ENCODE measurements around the gene EZR.

EZR gene

DNA sequence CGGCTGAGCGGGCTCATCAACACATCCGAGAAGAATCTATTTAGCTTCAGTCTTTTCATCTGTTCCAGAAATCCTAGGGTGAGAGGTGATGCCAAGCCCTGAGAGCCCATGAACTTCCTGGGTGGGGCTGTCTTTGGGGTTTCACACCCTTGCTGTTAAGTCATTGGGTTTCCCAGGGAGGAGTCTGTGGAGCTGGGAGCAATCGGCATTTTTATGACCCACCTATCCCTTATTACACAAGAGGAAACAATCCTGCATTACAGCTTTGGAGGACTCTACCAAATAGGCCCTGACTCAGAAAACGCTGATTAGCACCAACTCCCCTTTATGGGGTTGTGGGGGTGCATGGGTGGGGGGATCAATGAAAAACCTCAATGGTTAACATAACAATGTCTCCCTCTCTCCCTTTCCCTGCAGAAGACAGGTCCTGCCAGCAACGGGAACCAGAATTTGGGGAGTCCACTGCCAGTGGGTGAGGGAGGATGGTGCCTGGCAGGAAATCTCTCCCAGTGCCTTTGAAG lies 46.3 kb downstream of the EZR start:
- DNase-seq: no peak

DNA sequence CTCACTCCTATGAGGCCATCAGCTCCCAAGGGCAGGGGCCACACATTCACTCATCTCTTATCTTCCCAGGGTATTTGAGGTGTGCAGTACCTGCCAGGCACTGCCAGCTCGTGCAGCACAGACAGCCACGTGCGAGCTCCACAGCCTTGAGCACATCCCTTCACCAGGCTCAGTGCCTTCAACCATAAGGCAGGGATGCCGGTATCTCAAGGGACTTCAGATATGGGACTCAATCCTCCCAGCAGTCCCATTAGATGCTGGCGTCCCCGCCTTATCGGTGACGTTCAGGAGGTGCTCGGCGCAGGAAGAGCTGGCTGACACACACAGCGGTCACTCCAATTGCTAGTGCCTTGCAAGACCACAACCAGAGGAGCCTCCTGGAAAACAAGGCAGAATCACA lies 47.0 kb downstream of the EZR start:
- no peak for DNase-seq

DNA sequence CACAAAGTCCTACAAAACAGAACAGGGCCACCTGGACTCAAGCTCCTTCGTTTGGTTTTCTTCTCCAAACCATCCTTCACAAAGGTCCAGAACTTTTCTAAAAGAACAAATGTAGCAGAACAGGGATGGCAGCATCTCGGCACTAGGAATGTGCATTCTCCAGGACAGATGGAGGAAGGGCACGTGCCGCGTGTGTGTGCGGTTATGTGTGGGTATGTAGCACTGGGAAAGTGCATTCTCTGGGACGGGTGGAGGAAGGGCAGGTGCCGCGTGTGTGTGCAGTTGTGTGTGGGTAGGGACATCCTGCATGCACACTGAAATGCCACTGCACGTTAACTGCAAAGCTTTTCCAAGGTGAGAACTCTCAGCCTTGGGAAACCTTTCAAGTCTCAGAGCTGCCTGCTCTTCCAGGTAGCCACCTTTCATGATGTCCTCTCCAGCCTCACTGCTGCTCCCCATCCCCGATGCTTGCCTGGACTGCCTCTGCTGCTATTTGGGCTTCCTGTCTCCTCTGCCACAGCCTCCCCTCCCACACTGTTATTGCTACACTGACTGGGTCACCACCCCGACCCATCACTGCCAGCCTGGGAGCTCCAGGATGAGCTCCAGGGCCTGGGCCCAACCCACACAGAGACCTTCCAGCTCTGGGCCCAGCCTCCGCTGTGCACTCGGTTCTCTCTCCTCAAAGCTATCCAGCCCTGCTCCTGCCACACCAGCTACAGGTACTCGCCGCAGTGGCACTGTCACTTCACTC lies 47.6 kb downstream of the EZR start:
- DNase-seq: no peak

DNA sequence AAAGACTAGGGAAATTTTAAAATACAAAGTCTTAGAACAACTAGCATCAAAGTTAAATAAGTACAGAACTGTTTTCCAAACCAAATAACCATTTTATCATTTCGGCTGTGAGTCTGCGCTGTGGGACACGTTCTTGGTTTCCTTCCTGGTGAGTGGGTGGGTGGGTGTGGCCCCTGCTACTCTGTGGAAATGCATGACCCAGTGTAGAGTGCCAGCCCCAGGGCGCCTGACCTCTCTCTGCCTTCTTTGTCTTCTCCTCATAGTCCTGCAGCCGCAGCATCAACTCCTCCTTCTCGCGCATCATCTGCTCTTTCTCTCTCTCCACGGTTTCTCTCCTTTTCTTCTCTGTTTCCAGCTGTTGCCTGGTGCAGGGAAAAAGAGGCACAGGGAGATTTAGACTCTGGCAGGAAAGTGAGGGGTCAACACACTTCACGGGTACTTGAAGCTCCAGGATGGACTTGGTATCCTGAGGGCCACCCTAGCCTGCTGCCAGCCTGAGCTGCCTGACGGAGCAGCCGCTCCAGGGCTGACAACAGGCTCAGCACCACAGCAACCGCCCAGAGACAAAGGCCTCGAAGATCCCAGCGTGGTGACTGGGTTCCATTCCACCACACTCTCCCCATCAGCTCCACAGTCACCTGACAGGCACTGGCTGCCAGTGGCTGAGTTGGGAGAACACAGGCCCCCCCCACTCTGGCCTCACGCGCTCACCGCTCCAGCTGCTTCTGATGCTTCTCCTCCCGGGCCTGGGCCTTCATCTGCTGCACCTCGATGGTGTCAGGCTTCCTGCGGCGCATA lies 48.4 kb downstream of the EZR start:
- no peak for DNase-seq

DNA sequence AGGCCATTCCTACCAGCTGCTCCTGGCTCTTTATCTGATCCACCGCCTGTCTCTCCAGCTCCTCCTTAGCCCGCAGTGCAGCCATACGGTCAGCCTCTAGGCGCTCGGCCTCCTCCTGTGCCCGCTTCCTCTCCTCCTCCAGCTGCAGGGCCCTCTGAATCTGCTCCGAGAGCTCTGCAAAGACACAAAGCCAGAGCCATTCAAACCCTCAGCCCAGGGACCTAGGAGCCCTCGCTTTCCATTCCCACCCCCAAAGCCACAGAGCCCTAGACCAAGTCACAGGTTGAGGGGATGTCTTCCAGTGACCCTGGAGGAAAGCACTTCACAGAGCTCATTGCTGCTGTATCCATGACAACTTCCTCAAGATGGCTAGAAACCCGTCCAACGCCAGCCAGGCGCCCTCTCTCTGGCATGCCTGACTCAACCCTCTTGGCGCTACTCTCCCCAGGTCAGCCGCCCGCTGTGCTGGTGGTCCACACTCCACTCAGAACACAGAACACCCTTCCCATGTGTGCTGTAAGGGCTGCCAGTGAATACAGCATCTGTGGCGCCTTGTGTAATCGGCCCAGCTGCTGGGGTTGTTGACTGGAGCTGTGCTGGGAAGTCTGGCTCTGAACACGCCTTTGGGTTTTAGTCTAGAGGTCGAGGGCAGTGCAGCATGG lies 49.3 kb downstream of the EZR start:
- DNase-seq: no peak

DNA sequence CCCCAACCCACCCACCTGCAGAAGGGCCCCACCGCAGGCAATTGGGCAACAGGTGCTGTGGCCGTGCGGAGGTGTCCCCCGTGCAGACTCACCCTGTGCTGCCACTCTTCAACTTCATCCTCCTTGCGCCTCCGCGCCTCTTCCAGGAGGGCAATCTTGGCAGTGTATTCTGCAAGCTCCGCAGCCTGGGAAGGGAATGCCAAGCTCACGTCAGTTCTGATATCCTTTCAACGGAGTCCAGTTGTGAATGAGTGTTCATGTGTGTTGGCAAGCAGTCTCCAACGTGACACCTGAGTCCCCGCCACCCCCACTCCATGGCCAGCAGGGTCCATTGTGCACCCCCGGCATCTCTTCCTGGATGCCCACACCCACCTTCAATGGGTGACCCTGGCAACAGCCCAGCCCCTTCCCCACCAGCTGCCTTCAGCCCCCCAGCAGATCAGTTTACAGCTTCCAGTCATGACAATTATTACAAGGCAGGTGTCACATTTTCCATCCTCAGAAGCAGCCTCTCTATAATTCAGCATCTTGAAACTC lies 49.9 kb downstream of the EZR start:
- DNase-seq: no peak

DNA sequence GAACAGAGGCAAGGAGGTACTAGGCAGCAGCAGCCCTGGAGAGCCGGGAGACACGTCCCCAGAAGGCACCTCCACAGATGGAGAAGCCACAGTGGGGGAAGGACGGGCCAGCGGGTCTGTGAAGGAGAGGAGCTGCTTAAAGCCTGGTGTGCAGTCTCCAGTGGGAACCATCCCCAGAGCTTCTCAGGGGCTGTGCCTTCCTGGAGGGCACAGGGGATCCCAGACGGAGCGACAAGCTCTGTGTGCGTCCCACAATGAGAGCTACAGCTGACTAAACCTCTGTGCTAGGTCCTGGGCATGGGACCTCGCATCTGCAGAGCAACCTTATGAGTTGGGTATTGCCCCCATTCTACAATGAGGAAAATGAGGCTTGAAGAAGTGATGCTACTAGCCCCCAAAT lies 50.7 kb downstream of the EZR start:
- DNase-seq: no peak

DNA sequence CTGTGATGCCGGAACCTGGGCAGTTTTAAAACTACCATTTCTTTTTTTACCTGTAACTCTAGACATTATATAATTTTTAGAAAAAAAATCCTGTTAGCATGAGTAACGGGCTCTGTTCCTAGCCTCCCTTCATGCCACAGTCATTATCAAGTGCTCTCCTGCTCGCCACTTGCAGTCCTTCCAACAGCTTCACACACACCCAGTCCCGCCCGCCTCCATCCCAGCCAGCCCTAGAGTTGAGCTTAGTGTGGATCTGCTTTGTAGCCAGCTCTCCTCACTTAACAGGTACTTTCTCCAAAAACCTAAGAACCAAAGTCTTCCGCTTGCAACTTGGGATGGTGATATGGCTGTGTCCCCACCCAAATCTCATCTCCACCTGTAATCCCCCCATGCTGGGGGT lies 51.5 kb downstream of the EZR start:
- DNase-seq: no peak

DNA sequence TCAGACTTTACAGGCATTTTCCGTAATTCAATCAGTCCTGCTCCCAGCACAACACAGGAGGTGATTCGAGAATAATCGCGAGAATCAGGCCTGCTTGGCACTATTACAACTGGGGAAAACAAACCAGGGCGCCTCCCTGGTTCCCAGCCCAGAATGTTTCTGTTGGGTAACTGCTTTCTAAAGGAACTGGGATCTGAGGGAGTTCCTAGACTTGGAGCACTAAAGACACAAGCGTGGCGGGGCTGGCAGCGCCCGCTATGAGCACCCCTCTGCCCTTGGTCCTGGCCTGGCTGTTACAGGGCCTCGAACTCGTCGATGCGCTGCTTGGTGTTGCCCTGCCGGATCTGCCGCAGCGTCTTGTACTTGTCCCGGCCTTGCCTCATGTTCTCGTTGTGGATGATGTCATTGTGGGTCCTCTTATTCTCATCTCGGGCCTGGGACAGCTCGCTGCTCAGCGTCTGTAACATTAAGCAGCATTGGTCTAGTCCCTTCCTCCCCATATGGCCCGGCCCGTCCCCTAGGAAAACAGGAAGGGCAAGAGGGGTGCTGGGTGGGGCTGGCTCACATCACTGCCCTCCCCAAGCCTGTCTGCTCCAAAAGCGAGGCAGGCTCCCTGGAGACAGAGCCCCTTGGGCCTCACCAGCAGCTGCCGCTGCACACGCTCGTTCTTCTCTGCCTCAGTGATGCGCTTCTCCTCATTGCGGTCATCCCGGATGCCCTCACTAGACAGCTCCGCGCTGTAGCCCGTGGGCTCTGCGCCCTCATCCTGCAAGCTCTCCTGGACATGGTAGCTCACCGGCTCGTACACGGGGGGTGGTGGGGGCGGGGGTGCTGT lies 52.3 kb downstream of the EZR start:
- DNase-seq: no peak

DNA sequence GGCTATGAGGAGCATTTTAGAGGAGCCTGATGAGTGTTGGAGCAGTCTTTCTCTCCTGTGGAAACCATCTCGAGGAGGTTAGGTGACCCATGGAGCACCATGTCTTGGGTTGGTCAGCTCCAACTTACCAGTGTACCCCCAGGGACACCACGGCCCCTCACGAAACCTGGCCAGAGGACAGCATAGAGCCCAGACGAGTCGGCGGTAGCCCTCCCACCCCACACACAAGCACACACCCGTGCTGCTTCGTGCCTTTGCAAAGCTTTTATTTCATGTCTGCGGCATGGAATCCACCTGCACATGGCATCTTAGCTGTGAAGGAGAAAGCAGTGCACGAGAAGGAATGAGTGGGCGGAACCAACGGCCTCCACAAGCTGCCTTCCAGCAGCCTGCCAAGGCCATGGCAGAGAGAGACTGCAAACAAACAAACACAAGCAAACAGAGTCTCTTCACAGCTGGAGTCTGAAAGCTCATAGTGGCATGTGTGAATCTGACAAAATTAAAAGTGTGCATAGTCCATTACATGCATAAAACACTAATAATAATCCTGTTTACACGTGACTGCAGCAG lies 53.6 kb downstream of the EZR start:
- DNase-seq: no peak

DNA sequence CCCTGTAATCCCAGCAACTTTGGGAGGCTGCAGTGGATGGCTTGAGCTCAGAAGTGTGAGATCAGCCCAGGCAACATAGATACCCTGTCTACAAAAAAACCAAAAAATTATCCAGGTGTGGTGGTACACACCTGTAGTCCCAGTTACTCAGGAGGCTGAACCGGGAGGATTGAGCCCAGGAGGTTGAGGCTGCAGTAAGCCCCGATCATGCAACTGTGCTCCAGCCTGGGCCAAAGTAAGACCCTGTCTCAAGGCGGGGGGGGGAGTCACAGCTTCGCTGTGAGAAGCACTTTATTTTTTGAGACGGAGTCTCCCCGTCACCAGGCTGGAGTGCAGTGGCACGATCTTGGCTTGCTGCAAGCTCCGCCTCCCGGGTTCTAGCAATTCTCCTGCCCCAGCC lies 54.2 kb downstream of the EZR start:
- DNase-seq: no peak

DNA sequence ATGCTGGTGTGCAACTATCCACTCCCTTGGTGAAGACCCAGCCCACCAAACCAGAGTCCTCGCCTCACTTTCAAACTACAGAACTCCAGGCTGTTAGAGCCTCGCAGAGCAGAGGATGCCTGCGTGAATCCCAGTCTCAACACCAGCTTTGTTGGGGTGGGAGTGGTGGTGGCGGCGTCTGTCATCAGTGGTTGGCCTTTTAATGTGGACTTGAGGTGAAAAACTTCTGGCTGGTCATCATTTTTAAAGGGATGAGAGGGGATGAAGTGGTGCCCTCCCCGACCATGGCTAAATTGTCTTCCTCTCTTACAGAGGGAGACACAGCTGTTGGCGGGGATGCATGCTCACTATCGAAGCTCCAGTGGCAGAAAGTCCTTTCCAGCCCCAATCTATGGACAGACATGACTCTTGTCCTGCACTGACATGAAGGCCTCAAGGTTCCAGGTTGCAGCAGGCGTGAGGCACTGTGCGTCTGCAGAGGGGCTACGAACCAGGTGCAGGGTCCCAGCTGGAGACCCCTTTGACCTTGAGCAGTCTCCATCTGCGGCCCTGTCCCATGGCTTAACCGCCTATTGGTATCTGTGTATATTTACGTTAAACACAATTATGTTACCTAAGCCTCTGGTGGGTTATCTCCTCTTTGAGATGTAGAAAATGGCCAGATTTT lies 54.9 kb downstream of the EZR start:
- DNase-seq: no peak

DNA sequence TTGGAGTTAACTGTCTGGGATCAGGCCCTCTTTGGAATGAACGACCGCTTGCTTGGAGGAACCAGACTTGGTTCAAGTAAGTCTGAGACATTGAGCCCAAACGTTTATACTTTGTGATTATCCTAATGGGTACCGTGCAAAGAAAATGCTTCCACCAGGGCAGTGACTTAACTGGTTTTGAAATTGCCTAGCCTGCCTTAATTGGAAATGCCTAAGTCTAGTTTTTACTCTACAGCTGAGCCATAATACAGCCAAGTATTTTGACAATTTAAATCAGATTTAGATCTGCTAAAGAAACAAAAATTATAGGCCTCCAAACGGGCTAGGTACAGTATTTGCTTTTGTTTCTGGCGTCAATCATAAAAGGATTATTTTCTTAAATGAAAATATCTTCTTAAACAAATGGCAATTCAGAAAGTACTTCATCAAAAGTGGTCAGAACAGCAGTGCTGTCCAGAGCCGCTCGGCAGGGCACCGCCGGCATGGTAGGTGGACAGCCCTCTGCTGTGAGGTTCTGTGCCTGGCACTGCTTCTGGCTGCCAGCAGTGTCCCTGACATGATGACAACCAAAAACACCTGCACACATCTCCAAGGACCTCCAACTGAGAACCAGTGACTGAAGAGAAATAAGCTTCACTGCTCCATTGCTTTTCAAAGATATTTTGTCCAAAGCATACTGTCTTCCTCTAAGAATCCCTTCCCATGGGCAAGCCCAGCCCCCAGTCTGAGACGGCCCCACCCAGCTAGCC lies 55.6 kb downstream of the EZR start:
- no peak for DNase-seq

DNA sequence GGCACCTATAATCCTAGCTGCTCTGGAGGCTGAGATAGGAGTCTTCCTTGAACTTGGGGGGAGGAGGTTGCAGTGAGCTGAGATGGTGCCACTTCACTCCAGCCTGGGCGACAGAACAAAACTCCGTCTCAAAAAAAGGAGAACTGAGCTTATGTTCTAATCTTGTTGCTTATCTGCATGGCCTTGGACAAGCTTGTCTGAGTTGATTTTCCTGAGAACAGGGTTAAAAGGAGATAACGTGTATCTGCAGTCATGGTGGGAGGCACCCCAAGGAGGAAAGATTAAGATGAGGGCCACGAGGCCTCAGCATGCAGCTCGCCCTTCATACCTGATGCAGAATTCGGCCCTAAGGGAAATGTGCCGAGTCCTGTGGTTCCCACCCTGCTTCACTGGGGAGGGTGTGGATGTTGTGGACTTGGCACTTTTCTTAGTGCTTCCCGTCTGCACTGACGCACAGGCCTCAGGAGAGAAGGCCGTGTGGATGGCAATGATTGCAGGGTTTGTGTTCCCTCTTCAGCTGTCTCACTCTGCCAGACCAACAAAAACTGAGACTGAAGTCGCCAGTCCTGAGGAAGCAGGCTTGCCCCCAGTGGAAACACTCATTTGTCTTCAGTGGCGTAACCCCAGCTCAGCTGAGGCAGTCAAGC lies 56.3 kb downstream of the EZR start:
- no peak for DNase-seq

DNA sequence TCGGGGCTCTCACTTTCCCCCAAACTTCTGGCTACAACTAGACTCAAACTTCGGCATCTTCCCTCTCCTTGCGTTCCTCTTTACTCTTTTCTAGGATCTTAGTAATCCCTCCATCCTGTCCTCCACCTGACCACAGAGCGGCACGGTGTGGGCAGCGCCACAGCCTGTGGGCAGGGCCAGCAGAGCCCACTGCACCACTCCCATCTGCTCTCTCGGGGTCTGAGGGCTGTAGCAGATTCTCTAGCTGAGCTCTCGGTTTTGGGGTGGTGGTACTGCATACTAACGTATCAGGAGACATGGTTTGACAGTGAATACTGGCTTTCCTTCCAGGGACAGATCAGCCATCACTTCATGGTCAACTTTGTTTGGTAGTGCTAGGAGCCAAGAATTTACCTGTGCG lies 57.4 kb downstream of the EZR start:
- DNase-seq: no peak

DNA sequence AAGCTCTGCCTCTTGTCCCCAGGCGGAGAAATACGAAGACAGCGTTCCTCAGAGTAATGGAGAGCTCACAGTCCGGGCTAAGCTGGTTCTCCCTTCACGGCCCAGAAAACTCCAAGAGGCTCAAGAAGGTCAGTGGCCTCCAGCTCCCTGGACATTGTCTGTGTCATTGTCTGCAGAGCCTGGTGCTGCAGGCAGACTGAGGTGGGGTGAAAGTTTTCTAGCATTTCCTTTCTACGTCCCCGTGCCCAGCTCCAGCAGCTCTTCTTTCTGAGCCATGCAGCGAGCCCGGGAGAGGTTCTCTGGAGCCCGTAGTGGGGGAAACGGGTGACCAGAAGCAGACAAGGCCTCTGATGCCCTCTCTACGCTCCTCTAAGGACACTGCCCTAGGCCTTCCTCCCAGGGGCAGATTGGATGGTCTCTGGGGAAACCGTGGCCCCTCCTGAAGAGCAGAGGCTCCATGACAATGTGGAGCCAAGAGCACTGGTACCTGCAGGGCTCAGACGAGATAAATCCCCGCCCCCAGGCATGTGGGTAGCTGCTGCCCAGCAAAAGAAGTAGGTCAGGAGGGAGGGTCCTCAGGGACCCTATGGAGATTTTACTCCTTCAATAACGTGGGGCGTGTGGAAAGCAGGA lies 58.4 kb downstream of the EZR start:
- no peak for DNase-seq

DNA sequence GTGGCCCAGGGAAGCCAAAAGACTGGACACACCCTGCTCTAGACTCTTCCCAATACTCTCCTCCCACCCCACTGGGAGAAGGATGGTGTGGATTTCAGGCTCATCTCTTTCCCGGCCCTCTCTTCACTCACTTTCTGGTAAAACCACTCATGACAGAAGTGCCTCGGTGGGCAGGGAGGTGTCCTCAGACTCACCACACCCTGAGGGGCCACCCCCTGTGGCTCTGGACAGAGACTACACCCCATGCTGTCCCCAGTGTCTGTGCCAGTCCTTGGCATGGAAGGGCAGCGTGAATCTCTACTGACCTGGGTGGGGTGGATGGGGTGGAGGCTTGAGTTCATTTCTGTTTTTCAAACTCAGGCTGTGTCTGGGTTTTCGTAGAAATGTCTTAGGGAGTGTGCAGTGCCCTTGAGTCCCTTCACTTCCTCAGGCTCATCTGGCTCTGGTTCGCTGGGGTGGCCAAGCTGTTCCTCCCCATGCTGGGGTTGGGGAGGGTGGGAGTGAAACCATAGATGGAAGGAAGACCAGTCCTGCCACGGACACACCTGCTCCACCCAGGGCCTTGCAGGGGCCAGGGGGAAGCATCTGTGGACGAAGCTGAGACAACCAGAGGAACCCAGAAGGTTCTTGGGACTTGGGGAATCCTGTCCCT lies 59.1 kb downstream of the EZR start:
- no peak for DNase-seq

DNA sequence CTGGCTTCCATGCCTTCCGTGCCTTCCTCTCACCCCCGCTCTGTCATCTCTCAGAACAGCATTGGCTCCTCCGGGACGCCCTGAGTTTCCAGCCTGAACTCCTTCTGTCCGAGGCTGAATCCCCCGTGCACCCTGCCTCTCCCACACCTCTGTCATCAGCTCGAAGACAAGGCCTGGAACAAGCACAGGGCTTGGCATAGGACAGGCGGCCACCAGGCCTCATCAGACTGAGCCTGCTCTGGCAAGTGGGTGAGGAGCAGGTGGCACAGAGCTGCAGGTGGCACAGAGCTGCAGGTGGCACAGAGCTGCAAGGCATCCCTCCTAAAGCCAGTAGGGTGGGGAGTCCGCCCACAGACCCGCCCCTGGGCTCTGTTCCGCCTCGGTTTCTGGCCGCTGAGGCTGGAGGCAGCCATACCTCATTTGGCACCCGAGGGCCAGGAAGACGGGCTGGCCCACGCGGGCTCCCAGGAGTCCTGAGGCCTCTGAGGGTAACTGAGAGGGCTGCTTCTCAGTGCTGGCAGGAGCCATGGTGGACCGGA lies 60.2 kb downstream of the EZR start:
- no peak for DNase-seq

DNA sequence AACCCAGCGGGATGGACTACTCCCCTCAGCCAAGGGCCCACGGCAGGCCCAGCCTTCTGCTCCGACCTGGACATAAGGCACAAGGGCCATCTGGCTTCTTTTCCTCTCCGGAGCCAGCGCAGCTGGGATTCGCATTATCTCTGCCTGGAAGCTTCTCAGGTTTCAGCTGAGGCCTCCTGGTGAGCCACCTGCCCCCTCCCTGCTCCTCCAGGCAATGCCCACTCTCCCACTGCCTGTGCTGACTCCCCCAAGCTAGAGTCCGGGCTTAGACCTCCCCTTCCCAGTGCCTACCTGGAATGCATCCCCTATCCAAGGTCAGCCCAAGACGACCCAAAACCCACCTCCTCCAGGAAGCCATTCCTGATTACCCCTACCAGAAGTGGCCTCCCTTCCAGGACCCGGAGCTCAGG lies 60.7 kb downstream of the EZR start:
- DNase-seq: no peak

All from kidney glomerular epithelial cell (primary cell).